ENCODE results near the gene FLNB. TPM values are rescaled to one million over a fixed set of nuclear protein-coding genes. Genes with fewer than 3 reads are reported as not detected.

The FLNB gene
- total RNA-seq, 1 experiment from 2014 or later, result 75.4 TPM

- peak; percentile 67 for DNase-seq
- no peak overlapping the region for H3K4me3 ChIP-seq (ENCODE audit: insufficient read depth, low read depth, low read length)
- no peaks in the 10 kb centered on the region for H3K36me3 ChIP-seq (replicated peaks; ENCODE audit: control insufficient read depth, insufficient read depth, low read length)
- H3K27me3 ChIP-seq (ENCODE audit: control insufficient read depth, insufficient read depth, low read length), result no peaks in the 10 kb centered on the region
Observed at GRCh38 chr3:58217209-58217811, 209.1 kb downstream of the FLNB start.

DNA sequence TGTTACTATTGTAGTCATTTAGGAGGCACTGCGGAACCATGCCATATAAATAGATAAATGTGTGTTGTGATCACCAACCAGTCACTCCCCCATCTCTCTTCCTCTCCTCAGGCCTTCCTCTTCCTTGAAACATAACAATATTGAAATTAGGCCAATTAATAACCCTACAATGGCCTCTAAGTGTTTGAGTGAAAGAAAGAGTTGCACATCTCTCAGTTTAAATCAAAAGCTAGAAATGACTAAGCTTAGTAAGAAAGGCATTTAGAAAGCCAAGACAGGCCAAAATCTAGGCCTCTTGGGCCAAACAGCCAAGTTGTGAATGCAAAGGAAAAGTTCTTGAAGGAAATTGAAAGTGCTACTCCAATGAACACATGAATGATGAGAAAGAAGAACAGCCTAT lies 210.7 kb downstream of the FLNB start:
- Histone ChIP-seq H3K36me3 (replicated peaks; ENCODE audit: control insufficient read depth, insufficient read depth, low read length) (no peaks in the 10 kb centered on the region), H3K4me3 (ENCODE audit: insufficient read depth, low read depth, low read length) (no peak overlapping the region), H3K27me3 (ENCODE audit: control insufficient read depth, insufficient read depth, low read length) (no peaks in the 10 kb centered on the region)
- DNase-seq, result no peak

Other genes starting within 250 kb of the FLNB start
- gene DNASE1L3, start 202.6 kb downstream of the FLNB start, total RNA-seq (2014; rRNA removed; shearing (Covaris generic)), result not detected in 2 replicates
- gene ABHD6, start 229.4 kb downstream of the FLNB start, total RNA-seq (2014; rRNA removed; shearing (Covaris generic)), result 6.2 and 7.0 TPM in 2 replicates